Coronary artery (tissue), 2 donors: ENCODE results near the gene TSPAN32.
A peak's percentile ranks its signal among the peaks of the same experiment; 100 is the strongest.

Source experiments
- DNase-seq: peaks from one replicate; pipeline ENCODE4 v3.0.0-alpha.2; 2017; ENCODE audit warnings: low spot score
- H3K27ac ChIP-seq, 2 donors: fragments of 200-600 bp; sonication (generic); one replicate each; pipeline ENCODE4 v1.5.1; 2016 to 2019
- H3K4me3 ChIP-seq: fragments of 200-600 bp; sonication (generic); 2 replicates; pipeline ENCODE4 v1.5.1; 2016; ENCODE audit warnings: mild to moderate bottlenecking, moderate library complexity
- CTCF ChIP-seq: fragments of 200-600 bp; sonication (generic); IDR thresholded peaks from one replicate; pipeline ENCODE4 v1.5.1; 2019; ENCODE audit warnings: antibody characterized with exemption

TSPAN32 gene, protein sequence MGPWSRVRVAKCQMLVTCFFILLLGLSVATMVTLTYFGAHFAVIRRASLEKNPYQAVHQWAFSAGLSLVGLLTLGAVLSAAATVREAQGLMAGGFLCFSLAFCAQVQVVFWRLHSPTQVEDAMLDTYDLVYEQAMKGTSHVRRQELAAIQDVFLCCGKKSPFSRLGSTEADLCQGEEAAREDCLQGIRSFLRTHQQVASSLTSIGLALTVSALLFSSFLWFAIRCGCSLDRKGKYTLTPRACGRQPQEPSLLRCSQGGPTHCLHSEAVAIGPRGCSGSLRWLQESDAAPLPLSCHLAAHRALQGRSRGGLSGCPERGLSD

GRCh38 chr11:2301631-2302305 lies at the start of gene TSPAN32, which contains the start of gene C11orf21:
TSPAN32 (plus strand) TSS chr11:2302013; CDS start chr11:2302150, 137 bp downstream.
C11orf21 (minus strand) TSS chr11:2301918; CDS start chr11:2301808, 110 bp downstream.
- H3K27ac ChIP-seq = peak within 1 kb of the TSS; percentile 54 to 60
- peak within 1 kb of the TSS; percentile 35 for H3K4me3 ChIP-seq
- no peak for TF ChIP-seq CTCF
- peak; percentile 71 for DNase-seq

DNA sequence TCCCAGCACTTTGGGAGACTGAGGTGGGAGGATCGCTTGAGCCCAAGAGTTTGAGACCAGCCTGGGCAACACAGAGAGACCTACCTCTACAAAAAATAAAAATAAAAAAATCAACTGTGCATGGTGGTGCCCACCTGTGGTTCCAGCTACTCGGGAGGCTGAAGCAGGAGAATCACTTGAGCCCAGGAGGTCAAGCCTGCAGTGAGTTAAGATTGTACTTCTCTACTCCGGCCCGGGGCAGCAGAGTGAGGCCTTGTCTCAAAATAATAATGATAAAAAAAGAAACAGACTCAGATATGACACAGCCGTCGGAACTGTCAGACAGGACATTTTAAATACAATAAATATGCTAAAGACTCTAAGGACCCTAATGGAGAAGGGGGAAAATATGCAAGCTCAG lies 49.8 kb upstream of the TSPAN32 start:
- DNase-seq = no peak
- Histone ChIP-seq H3K27ac (no peak overlapping the region), H3K4me3 (no peak overlapping the region)
- TF ChIP-seq CTCF = no peak

DNA sequence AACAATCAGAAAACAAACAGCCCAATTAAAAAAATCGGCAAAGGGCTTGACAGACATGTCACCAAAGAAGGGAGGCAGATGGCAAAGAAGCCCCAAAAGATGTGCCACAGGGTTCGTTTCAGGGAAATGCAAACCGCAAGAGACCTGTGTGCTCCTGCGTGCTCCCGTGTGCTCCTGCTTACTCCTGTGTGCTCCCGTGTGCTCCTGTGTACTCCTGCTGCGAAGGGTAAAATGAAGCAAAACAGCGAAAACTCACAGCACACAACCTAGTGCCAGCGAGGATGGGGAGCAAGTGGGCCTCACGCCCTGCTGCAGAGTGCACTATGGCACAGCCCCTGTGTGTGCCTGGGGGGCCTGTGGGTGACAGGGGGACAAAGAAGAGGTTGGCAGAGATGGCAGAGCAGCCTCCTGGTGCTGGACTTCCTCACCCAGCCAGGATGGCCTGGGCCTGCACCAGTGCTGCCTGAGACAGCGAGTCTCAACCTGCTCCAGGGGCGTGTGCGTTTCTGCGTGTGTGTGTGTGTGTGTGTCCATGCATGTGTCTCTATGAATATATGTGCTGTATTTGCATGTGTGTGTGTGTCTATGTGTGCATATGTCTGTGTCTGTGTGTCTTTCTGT lies 45.4 kb upstream of the TSPAN32 start:
- no peak overlapping the region for H3K27ac ChIP-seq
- DNase-seq = no peak
- no peak for TF ChIP-seq CTCF
- no peak overlapping the region for H3K4me3 ChIP-seq

GRCh38 chr11:2256951-2257700 lies 44.7 kb upstream of the TSPAN32 start:
- no peak for TF ChIP-seq CTCF
- DNase-seq = no peak
- no peak overlapping the region for H3K4me3 ChIP-seq
- no peak overlapping the region for H3K27ac ChIP-seq

DNA sequence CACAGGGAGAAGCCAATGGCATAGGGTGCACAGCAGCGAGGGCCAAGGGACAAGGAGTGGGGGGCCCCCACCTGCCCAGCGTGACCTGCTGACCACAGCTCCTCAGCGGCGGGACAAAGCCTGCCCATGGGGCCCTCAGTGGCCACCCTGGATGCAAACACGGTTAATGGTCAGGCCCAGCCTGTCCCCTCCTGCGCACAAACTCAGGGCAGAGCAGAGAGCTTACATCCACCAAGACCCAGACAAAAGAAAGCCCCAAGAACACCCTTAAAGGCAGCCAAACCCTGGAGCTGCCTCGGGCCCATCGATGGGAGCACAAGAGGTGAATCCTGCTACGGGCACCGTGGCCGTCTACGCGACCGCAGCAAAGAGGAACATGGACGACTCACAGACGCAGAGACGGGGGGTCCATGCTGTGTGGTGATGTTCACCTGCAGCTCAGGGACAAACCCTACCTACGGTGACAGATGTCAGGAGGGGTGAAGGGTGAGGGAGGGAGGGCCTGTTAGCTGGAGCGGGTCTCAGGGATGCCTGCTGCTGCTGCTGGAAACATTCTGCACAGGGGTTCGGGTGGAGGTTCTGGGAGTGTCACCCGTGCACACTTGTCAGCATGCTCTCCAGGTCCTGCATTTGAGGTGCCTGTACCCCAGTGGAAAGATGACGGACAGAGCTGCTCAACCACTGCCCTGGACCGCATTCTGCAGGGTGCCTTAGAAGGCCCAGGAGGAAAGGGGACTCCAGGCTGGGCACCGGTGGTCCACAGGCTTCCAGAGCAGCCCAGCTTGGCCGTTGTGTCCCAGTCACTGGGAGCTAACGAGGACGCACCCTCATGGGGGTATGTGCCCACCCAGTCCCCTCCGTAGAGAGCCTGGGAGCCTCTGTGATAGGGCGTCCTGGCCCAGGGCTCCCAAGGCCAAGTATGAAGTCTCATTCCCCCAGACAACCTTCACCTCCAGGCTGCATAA lies 43.0 kb upstream of the TSPAN32 start:
- no peak for DNase-seq
- H3K27ac ChIP-seq = no peak overlapping the region
- TF ChIP-seq CTCF = no peak
- no peak overlapping the region for H3K4me3 ChIP-seq

DNA sequence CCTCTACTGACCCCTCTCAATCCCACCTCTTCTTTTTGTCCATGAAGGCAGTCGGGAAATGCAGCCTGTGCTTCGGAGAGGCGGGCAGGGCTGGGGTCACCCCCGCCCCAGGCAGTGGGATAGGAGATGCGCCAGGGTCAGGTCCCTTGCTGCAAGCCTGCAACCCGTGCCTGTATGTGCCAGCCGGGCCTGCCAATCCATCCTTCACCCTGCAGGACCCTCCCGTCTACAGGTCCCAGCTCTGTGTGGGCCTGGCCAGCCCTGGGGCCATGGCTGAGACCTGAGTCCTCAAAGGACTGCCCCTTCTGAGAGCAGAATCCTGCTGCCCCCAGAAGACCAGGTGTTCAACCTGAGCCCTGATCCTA lies 42.4 kb upstream of the TSPAN32 start:
- Histone ChIP-seq H3K27ac (no peak overlapping the region), H3K4me3 (no peak overlapping the region)
- DNase-seq = no peak
- TF ChIP-seq CTCF = no peak
